HEK293 (cell line): ENCODE data around the gene SAMD4A.

Experiments used
- TCF7L2 ChIP-seq: IDR thresholded peaks from 2 replicates; pipeline ENCODE4 v1.6.1; 2011; ENCODE audit warnings: low read depth, mild to moderate bottlenecking, inconsistent platforms, low read length, moderate library complexity, borderline replicate concordance
- ZBTB21 ChIP-seq: fragments of 450-650 bp; formaldehyde crosslinking; IDR thresholded peaks from 2 replicates; pipeline ENCODE4 v1.5.1; 2017; ENCODE audit warnings: missing biosample characterization, missing genetic modification characterization
- ZNF140 ChIP-seq: fragments of 450-650 bp; formaldehyde crosslinking; IDR thresholded peaks from 2 replicates; pipeline ENCODE4 v1.5.1; 2016; ENCODE audit warnings: missing biosample characterization, missing genetic modification characterization
- ZNF146 ChIP-seq: fragments of 450-650 bp; formaldehyde crosslinking; IDR thresholded peaks from 2 replicates; pipeline ENCODE4 v1.5.1; 2016; ENCODE audit warnings: missing biosample characterization, missing genetic modification characterization
- ZNF585B ChIP-seq: fragments of 450-650 bp; formaldehyde crosslinking; IDR thresholded peaks from 2 replicates; pipeline ENCODE4 v1.5.1; 2016; ENCODE audit warnings: missing biosample characterization, missing genetic modification characterization
- ZNF623 ChIP-seq: fragments of 450-650 bp; formaldehyde crosslinking; IDR thresholded peaks from 2 replicates; pipeline ENCODE4 v1.5.1; 2016; ENCODE audit warnings: missing biosample characterization, missing genetic modification characterization
- ZNF658 ChIP-seq: fragments of 450-650 bp; formaldehyde crosslinking; IDR thresholded peaks from 2 replicates; pipeline ENCODE4; 2016; ENCODE audit warnings: missing biosample characterization, missing genetic modification characterization
- TF ChIP-seq, protein P1 (sequence below): fragments of 450-650 bp; formaldehyde crosslinking; IDR thresholded peaks from 2 replicates; pipeline ENCODE4 v1.5.1; 2016; ENCODE audit warnings: missing biosample characterization, missing genetic modification characterization
- TF ChIP-seq, protein P2 (sequence below): fragments of 450-650 bp; formaldehyde crosslinking; IDR thresholded peaks from 2 replicates; pipeline ENCODE4 v1.5.1; 2016; ENCODE audit warnings: missing biosample characterization, missing genetic modification characterization
- TF ChIP-seq, protein P3 (sequence below): fragments of 450-650 bp; formaldehyde crosslinking; IDR thresholded peaks from 2 replicates; pipeline ENCODE4 v1.5.1; 2017; ENCODE audit warnings: missing biosample characterization, missing genetic modification characterization
- TF ChIP-seq, protein P4 (sequence below): fragments of 450-650 bp; formaldehyde crosslinking; IDR thresholded peaks from 2 replicates; pipeline ENCODE4 v1.5.1; 2016; ENCODE audit warnings: missing biosample characterization, missing genetic modification characterization
- TF ChIP-seq, protein P5 (sequence below): fragments of 450-650 bp; formaldehyde crosslinking; IDR thresholded peaks from 2 replicates; pipeline ENCODE4 v1.5.1; 2017; ENCODE audit warnings: missing biosample characterization, mild to moderate bottlenecking, missing genetic modification characterization, moderate library complexity
- TF ChIP-seq, protein P6 (sequence below): fragments of 450-650 bp; formaldehyde crosslinking; IDR thresholded peaks from 2 replicates; pipeline ENCODE4 v1.5.1; 2016; ENCODE audit warnings: missing biosample characterization, missing genetic modification characterization

DNA sequence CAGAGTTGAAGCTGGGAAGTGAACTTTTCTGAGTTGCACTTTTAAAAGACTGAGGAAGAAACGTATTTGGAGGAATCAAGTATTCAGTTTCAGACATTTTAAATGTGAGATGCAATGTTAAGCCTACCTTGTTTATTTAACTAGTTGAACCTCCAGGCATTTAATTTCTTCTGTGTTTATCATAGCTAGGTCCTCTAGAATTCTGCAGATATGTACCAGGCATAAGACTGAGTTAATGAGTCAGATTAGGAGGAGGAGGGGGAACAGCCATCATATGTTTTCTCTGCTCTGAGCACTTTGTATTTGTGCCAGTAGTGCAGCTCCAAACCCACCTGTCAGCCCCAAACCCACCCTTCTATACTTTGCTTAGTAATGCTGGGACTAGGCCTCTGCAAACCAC, 16.4 kb upstream of the SAMD4A start:
- TF ChIP-seq, protein P1, sequence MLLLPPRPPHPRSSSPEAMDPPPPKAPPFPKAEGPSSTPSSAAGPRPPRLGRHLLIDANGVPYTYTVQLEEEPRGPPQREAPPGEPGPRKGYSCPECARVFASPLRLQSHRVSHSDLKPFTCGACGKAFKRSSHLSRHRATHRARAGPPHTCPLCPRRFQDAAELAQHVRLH (tag by site-specific recombination), result no peak
- TF ChIP-seq ZNF585B (tag by site-specific recombination) (no peak), TCF7L2 (no peak), ZNF146 (tag by site-specific recombination) (no peak), ZNF623 (tag by site-specific recombination) (no peak), ZBTB21 (tag by site-specific recombination) (no peak), ZNF658 (tag by site-specific recombination) (no peak), ZNF140 (no peak)
- TF ChIP-seq, protein P2, sequence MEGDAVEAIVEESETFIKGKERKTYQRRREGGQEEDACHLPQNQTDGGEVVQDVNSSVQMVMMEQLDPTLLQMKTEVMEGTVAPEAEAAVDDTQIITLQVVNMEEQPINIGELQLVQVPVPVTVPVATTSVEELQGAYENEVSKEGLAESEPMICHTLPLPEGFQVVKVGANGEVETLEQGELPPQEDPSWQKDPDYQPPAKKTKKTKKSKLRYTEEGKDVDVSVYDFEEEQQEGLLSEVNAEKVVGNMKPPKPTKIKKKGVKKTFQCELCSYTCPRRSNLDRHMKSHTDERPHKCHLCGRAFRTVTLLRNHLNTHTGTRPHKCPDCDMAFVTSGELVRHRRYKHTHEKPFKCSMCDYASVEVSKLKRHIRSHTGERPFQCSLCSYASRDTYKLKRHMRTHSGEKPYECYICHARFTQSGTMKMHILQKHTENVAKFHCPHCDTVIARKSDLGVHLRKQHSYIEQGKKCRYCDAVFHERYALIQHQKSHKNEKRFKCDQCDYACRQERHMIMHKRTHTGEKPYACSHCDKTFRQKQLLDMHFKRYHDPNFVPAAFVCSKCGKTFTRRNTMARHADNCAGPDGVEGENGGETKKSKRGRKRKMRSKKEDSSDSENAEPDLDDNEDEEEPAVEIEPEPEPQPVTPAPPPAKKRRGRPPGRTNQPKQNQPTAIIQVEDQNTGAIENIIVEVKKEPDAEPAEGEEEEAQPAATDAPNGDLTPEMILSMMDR (tag by site-specific recombination), result no peak
- TF ChIP-seq, protein P3, sequence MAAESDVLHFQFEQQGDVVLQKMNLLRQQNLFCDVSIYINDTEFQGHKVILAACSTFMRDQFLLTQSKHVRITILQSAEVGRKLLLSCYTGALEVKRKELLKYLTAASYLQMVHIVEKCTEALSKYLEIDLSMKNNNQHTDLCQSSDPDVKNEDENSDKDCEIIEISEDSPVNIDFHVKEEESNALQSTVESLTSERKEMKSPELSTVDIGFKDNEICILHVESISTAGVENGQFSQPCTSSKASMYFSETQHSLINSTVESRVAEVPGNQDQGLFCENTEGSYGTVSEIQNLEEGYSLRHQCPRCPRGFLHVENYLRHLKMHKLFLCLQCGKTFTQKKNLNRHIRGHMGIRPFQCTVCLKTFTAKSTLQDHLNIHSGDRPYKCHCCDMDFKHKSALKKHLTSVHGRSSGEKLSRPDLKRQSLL, result no peak
- TF ChIP-seq, protein P4, sequence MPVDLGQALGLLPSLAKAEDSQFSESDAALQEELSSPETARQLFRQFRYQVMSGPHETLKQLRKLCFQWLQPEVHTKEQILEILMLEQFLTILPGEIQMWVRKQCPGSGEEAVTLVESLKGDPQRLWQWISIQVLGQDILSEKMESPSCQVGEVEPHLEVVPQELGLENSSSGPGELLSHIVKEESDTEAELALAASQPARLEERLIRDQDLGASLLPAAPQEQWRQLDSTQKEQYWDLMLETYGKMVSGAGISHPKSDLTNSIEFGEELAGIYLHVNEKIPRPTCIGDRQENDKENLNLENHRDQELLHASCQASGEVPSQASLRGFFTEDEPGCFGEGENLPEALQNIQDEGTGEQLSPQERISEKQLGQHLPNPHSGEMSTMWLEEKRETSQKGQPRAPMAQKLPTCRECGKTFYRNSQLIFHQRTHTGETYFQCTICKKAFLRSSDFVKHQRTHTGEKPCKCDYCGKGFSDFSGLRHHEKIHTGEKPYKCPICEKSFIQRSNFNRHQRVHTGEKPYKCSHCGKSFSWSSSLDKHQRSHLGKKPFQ (tag by site-specific recombination), result no peak
- TF ChIP-seq, protein P5, sequence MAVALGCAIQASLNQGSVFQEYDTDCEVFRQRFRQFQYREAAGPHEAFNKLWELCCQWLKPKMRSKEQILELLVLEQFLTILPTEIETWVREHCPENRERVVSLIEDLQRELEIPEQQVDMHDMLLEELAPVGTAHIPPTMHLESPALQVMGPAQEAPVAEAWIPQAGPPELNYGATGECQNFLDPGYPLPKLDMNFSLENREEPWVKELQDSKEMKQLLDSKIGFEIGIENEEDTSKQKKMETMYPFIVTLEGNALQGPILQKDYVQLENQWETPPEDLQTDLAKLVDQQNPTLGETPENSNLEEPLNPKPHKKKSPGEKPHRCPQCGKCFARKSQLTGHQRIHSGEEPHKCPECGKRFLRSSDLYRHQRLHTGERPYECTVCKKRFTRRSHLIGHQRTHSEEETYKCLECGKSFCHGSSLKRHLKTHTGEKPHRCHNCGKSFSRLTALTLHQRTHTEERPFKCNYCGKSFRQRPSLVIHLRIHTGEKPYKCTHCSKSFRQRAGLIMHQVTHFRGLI (tag by site-specific recombination), result no peak
- TF ChIP-seq, protein P6, sequence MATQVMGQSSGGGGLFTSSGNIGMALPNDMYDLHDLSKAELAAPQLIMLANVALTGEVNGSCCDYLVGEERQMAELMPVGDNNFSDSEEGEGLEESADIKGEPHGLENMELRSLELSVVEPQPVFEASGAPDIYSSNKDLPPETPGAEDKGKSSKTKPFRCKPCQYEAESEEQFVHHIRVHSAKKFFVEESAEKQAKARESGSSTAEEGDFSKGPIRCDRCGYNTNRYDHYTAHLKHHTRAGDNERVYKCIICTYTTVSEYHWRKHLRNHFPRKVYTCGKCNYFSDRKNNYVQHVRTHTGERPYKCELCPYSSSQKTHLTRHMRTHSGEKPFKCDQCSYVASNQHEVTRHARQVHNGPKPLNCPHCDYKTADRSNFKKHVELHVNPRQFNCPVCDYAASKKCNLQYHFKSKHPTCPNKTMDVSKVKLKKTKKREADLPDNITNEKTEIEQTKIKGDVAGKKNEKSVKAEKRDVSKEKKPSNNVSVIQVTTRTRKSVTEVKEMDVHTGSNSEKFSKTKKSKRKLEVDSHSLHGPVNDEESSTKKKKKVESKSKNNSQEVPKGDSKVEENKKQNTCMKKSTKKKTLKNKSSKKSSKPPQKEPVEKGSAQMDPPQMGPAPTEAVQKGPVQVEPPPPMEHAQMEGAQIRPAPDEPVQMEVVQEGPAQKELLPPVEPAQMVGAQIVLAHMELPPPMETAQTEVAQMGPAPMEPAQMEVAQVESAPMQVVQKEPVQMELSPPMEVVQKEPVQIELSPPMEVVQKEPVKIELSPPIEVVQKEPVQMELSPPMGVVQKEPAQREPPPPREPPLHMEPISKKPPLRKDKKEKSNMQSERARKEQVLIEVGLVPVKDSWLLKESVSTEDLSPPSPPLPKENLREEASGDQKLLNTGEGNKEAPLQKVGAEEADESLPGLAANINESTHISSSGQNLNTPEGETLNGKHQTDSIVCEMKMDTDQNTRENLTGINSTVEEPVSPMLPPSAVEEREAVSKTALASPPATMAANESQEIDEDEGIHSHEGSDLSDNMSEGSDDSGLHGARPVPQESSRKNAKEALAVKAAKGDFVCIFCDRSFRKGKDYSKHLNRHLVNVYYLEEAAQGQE (tag by site-specific recombination), result no peak
